Measurements from ENCODE around the gene CCDC201. TPM values are rescaled to one million over a fixed set of nuclear protein-coding genes. Genes with fewer than 3 reads are reported as not detected.

Gene CCDC201
- total and polyA plus RNA-seq, 2 of the 8 experiments (the other 6 are each of a cell fraction or from before 2014, with no cell fraction given) = not detected

DNA sequence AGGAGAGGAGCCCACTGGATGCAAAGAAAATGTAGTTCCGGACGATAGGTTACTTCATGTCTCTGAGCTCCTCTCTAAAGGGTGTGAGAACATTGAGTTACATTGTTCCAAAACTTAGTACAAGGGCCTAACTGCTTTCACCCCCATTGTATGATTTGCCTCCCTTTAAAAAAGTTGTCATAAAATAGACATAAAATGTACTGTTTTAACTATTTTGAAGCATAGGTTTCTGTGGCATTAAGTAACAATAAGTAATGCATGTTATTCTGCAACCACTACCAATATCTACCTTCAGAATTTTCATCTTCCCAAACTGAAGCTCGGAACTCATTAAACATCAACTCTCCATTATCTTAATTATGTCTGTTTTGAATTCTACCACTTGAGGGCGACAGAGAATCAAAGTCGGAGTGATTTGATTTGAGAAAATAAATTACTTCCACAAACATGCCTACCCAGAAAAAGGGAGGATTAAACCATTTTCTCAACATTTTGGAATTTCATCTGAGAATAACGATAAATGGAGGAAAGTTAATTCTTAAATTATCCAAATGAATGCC is 18.1 kb upstream of the CCDC201 start:
- Histone ChIP-seq H4K91ac (replicated peaks; ENCODE audit: insufficient read length, low read length) (no peak overlapping the region), H3K79me2 (ENCODE audit: control insufficient read depth in 1 of 2, insufficient read depth in 2 of 2, low read length in 2 of 2) (no peaks in the 10 kb centered on the region), H3K9me3 (ENCODE audit: insufficient read depth in 2 of 2, low read depth in 1 of 2, low read length in 1 of 2) (no peaks in the 10 kb centered on the region), H2AFZ (ENCODE audit: low read length) (no peak overlapping the region), H3K56ac (replicated peaks; ENCODE audit: insufficient read length, low read depth, low read length) (no peak overlapping the region), H3K79me1 (ENCODE audit: low read depth, low read length) (no peaks in the 10 kb centered on the region), H4K8ac (ENCODE audit: extremely low read depth, insufficient read depth, low read length) (no peak overlapping the region), H2AK5ac (ENCODE audit: low read depth, low read length) (no peak overlapping the region), H3K14ac (ENCODE audit: insufficient read length) (no peak overlapping the region), H3K27me3 (replicated peaks in 1 of 4; ENCODE audit: control insufficient read depth in 3 of 4, extremely low read depth in 1 of 4, insufficient read depth in 3 of 4, low read length in 3 of 4) (peaks cover 23 to 42% (median 35%) of the 10 kb centered on the region in 4 experiments), H3K4me2 (ENCODE audit: insufficient read depth in 1 of 2, low read depth in 2 of 2, low read length in 2 of 2) (no peak overlapping the region), H3K4me3 (ENCODE audit: extremely low read depth in 1 of 4, insufficient read depth in 2 of 4, low read depth in 3 of 4, low read length in 4 of 4) (no peak overlapping the region), H3K4me1 (replicated peaks in 1 of 4; ENCODE audit: control insufficient read depth in 3 of 4, insufficient read depth in 4 of 4, low read length in 3 of 4) (peaks cover 2 to 15% (median 9%) of the 10 kb centered on the region in 4 experiments), H2BK120ac (replicated peaks; ENCODE audit: low read depth, low read length) (no peak overlapping the region), H3K4ac (replicated peaks; ENCODE audit: insufficient read length, low read depth, low read length) (no peak overlapping the region), H2BK12ac (ENCODE audit: low read depth, low read length) (no peak overlapping the region), H2BK5ac (ENCODE audit: low read depth, low read length) (no peak overlapping the region), H2BK15ac (ENCODE audit: low read length) (no peak overlapping the region), H3K23ac (ENCODE audit: insufficient read length) (no peak overlapping the region), H4K5ac (ENCODE audit: insufficient read length, low read depth, low read length) (no peak overlapping the region), H3K36me3 (ENCODE audit: control insufficient read depth in 2 of 4, insufficient read depth in 4 of 4, low read length in 3 of 4) (no peaks in the 10 kb centered on the region), H3K9ac (replicated peaks in 1 of 4; ENCODE audit: extremely low read depth in 1 of 4, low read depth in 3 of 4, low read length in 3 of 4) (no peak overlapping the region), H3K27ac (ENCODE audit: low read depth, low read length) (no peak overlapping the region), H3K23me2 (ENCODE audit: low read depth, low read length) (peaks cover 11% of the 10 kb centered on the region; the same call in 1 of the 2 replicates), H4K20me1 (replicated peaks in 1 of 2; ENCODE audit: control insufficient read depth in 1 of 2, insufficient read depth in 2 of 2, low read length in 2 of 2) (no peaks in the 10 kb centered on the region), H3K18ac (ENCODE audit: extremely low read depth, low read length) (no peak overlapping the region), H2BK20ac (ENCODE audit: low read length) (no peak overlapping the region)
- no peak for TF ChIP-seq KDM5A (IDR thresholded peaks at IDR 0.05; ENCODE audit: low read length)
- TF ChIP-seq ASH2L (IDR thresholded peaks at IDR 0.05; ENCODE audit: low read length) = no peak
- TF ChIP-seq RAD21 (IDR thresholded peaks at IDR 0.05 in 1 of 2, conservative IDR thresholded peaks at IDR 0.05 in 1 of 2; ENCODE audit: low read depth in 2 of 2, low read length in 2 of 2) = peak; percentile 65 to 70
- TF ChIP-seq, protein P1, sequence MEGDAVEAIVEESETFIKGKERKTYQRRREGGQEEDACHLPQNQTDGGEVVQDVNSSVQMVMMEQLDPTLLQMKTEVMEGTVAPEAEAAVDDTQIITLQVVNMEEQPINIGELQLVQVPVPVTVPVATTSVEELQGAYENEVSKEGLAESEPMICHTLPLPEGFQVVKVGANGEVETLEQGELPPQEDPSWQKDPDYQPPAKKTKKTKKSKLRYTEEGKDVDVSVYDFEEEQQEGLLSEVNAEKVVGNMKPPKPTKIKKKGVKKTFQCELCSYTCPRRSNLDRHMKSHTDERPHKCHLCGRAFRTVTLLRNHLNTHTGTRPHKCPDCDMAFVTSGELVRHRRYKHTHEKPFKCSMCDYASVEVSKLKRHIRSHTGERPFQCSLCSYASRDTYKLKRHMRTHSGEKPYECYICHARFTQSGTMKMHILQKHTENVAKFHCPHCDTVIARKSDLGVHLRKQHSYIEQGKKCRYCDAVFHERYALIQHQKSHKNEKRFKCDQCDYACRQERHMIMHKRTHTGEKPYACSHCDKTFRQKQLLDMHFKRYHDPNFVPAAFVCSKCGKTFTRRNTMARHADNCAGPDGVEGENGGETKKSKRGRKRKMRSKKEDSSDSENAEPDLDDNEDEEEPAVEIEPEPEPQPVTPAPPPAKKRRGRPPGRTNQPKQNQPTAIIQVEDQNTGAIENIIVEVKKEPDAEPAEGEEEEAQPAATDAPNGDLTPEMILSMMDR (IDR thresholded peaks at IDR 0.05; ENCODE audit: control extremely low read depth in 1 of 3, insufficient read depth in 1 of 3, low read depth in 1 of 3, low read length in 3 of 3) = peak in 2 of 3 experiments; percentile 29 to 41; a peak in 2 of 4 replicates
- CTCF ChIA-PET (ENCODE audit: partially characterized antibody) = interaction anchor here (0.7 to 3.8 kb wide), 15 partner anchors 9 to 1291 kb away, joined by 3 to 22 read pairs (median 5); partner anchors contain the start of gene IGFBP3
- DNase-seq (ENCODE audit: low read depth in 1 of 2, low spot score in 2 of 2) (no peak), FAIRE-seq (peak; percentile 55)
- 53% methylated on average over 6 of the region's 6 CpGs; no CpG with 5 or more reads in 1 of the 2 experiments for WGBS, 2 experiments (ENCODE audit: extremely low coverage in 1 of 2, insufficient coverage in 1 of 2, insufficient read length in 1 of 2, insufficient replicate concordance in 2 of 2, low coverage in 1 of 2, low lambda C conversion rate in 2 of 2, missing lambda C conversion rate in 1 of 2)
- POLR2A ChIA-PET (ENCODE audit: partially characterized antibody) = interaction anchor here (1.2 kb wide), 1 partner anchor 12 kb away, joined by 3 read pairs; no protein-coding TSS in a partner anchor

Measured in H1 (cell line).